Neural crest cell (in vitro differentiated cells): ENCODE results near the gene GMNN. TPM values are rescaled to one million over a fixed set of nuclear protein-coding genes. Genes with fewer than 3 reads are reported as not detected.

Experiments
- DNase-seq: peaks from one replicate; pipeline ENCODE4 v3.0.0; 2021; ENCODE audit warnings: low read depth, mixed read lengths, low spot score
- H3K27ac Mint-ChIP-seq: one replicate; pipeline ENCODE4 v1.8.0; 2021; ENCODE audit warnings: mild to moderate bottlenecking, mixed read lengths; ENCODE audit not compliant: unreplicated experiment
- H3K27me3 Mint-ChIP-seq: 2 replicates; pipeline ENCODE4 v1.8.0; 2021; ENCODE audit warnings: low read depth, mild to moderate bottlenecking, mixed read lengths
- H3K36me3 Mint-ChIP-seq: 2 replicates; pipeline ENCODE4 v1.8.0; 2021; ENCODE audit warnings: low read depth, mild to moderate bottlenecking, mixed read lengths
- H3K4me1 Mint-ChIP-seq: 2 replicates; pipeline ENCODE4 v1.8.0; 2021; ENCODE audit warnings: mixed read lengths
- H3K4me3 Mint-ChIP-seq: one replicate; pipeline ENCODE4 v1.8.0; 2021; ENCODE audit warnings: mild to moderate bottlenecking, mixed read lengths
- H3K9me3 Mint-ChIP-seq: 2 replicates; pipeline ENCODE4 v1.8.0; 2021; ENCODE audit warnings: mixed read lengths
- total RNA-seq: library from RNA; stranded (reverse); gene quantifications from 2 replicates; pipeline ENCODE4 v1.2.1, GENCODE V29; 2021
- TF ChIP-seq, protein P1 (sequence below): fragments of 200-600 bp; sonication (generic); conservative IDR thresholded peaks from 2 replicates; pipeline ENCODE4 v1.5.0; 2021; ENCODE audit warnings: antibody characterized with exemption, mild to moderate bottlenecking

GMNN gene
- total RNA-seq, 1 donor from 2014 or later: 112 TPM

DNA sequence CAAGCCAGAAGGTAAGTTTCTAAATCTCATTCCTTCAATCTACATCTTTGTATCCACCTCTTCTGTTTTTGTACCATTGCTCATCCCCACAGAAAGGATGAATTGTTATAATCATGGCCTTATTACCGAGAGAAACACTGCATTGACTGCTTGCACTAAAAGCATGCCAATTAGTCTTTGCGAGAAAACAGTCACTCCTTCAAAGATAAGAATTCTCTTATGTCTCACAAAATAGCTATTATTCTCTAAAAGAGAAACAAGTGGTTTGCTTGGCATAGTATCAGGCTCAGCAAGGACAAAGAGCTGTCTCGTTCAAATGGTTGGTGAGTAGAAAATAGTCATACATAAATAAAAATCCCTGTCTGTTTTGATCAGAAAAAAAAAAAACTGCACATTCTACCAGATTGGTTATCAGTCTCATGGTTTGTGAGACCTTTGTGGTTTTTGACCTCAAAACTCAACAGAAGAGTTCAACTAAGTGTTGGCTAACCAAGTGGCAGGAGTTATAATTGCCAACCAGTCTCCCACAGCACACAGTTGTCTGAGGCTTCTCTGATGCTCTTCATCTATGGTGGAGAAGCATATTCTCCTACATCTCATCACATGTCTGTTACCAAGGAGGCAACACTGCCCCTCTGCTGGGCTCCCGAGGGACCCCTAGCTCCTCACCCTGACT is 59.1 kb downstream of the GMNN start:
- DNase-seq: no peak
- no peaks in the 10 kb centered on the region for H3K36me3 Mint-ChIP-seq
- H3K4me1 Mint-ChIP-seq: peaks cover 4% of the 10 kb centered on the region
- H3K27ac Mint-ChIP-seq: no peak overlapping the region
- H3K4me3 Mint-ChIP-seq: no peak overlapping the region
- H3K9me3 Mint-ChIP-seq: peaks cover 3% of the 10 kb centered on the region
- TF ChIP-seq, protein P1, sequence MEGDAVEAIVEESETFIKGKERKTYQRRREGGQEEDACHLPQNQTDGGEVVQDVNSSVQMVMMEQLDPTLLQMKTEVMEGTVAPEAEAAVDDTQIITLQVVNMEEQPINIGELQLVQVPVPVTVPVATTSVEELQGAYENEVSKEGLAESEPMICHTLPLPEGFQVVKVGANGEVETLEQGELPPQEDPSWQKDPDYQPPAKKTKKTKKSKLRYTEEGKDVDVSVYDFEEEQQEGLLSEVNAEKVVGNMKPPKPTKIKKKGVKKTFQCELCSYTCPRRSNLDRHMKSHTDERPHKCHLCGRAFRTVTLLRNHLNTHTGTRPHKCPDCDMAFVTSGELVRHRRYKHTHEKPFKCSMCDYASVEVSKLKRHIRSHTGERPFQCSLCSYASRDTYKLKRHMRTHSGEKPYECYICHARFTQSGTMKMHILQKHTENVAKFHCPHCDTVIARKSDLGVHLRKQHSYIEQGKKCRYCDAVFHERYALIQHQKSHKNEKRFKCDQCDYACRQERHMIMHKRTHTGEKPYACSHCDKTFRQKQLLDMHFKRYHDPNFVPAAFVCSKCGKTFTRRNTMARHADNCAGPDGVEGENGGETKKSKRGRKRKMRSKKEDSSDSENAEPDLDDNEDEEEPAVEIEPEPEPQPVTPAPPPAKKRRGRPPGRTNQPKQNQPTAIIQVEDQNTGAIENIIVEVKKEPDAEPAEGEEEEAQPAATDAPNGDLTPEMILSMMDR: no peak
- H3K27me3 Mint-ChIP-seq: no peaks in the 10 kb centered on the region

Other genes with a start within 250 kb of the GMNN start
- gene KIAA0319, start 128.7 kb upstream of the GMNN start, total RNA-seq: 0.39 and 0.42 TPM in 2 replicates
- 44.6 and 44.9 TPM in 2 replicates for gene TDP2, start 108.0 kb upstream of the GMNN start, total RNA-seq
- 27.4 and 30.3 TPM in 2 replicates for gene ACOT13, start 107.9 kb upstream of the GMNN start, total RNA-seq
- gene C6orf62, start 55.8 kb upstream of the GMNN start, total RNA-seq: 85.0 and 85.3 TPM in 2 replicates
- gene ARMH2, start 24.0 kb downstream of the GMNN start, total RNA-seq: not detected in 2 replicates
- gene RIPOR2, start 161.0 kb downstream of the GMNN start, total RNA-seq: 2.9 and 3.5 TPM in 2 replicates